PC-9 (cell line): ENCODE data around the gene SLC43A1. TPM values are rescaled to one million over a fixed set of nuclear protein-coding genes. Genes with fewer than 3 reads are reported as not detected.

Experiments used
- BruUV-seq: library from RNA; stranded (reverse); fragments of 400-500 nt; replicated peaks from 2 replicates; lab custom pipeline; 2021; lab: Mats Ljungman, UMichigan
- CTCF ChIA-PET: fragments of 300-600 bp; sonication (Branson Sonifier 250); formaldehyde crosslinking; loops from one replicate; lab custom pipeline; 2022; ENCODE audit warnings: antibody characterized with exemption; lab: Charles Lee
- POLR2A ChIA-PET: fragments of 300-600 bp; sonication (Branson Sonifier 250); formaldehyde crosslinking; loops from one replicate; lab custom pipeline; 2022; ENCODE audit warnings: antibody characterized with exemption; ENCODE audit not compliant: unreplicated experiment; lab: Charles Lee
- DNase-seq, 2 experiments: peaks; one replicate each; pipeline versions ENCODE4 v3.0.0 to v3.0.0-alpha.2; 2015 to 2022; ENCODE audit warnings: mixed read lengths in 1 of 2
- H2AFZ ChIP-seq: fragments of 200-600 bp; sonication (generic); 2 replicates; pipeline ENCODE4 v1.8.1; 2017; ENCODE audit warnings: antibody characterized with exemption
- H3F3A ChIP-seq: fragments of 200-600 bp; sonication (generic); 2 replicates; pipeline ENCODE4 v1.8.1; 2017; ENCODE audit warnings: antibody characterized with exemption, mild to moderate bottlenecking, low read depth; ENCODE audit not compliant: insufficient read depth
- H3K27ac ChIP-seq: fragments of 200-600 bp; sonication (generic); 2 replicates; pipeline ENCODE4 v1.6.1; 2016; ENCODE audit warnings: mixed run types
- H3K27me3 ChIP-seq: fragments of 200-600 bp; sonication (generic); 2 replicates; pipeline ENCODE4 v1.6.1; 2016; ENCODE audit warnings: low read depth, mixed run types; ENCODE audit not compliant: insufficient read depth
- H3K36me3 ChIP-seq: fragments of 200-600 bp; sonication (generic); 2 replicates; pipeline ENCODE4 v1.6.1; 2016; ENCODE audit warnings: low read depth, mixed run types
- H3K4me1 ChIP-seq: fragments of 200-600 bp; sonication (generic); replicated peaks from 2 replicates; pipeline ENCODE4 v1.6.1; 2016; ENCODE audit warnings: mixed run types; ENCODE audit not compliant: insufficient read depth
- H3K4me2 ChIP-seq: fragments of 200-600 bp; sonication (generic); 2 replicates; pipeline ENCODE4 v1.6.1; 2017; ENCODE audit warnings: mixed run types
- H3K4me3 ChIP-seq: fragments of 200-600 bp; sonication (generic); 2 replicates; pipeline ENCODE4 v1.6.1; 2016; ENCODE audit warnings: mixed run types
- H3K79me2 ChIP-seq: fragments of 200-600 bp; sonication (generic); 2 replicates; pipeline ENCODE4 v1.6.1; 2017; ENCODE audit warnings: low read depth, mixed run types
- H3K9me2 ChIP-seq: fragments of 200-600 bp; sonication (generic); 2 replicates; pipeline ENCODE4 v1.8.1; 2017; ENCODE audit warnings: mild to moderate bottlenecking; ENCODE audit not compliant: insufficient read depth
- H3K9me3 ChIP-seq: fragments of 200-600 bp; sonication (generic); 2 replicates; pipeline ENCODE4 v1.8.1; 2016; ENCODE audit warnings: low read depth; ENCODE audit not compliant: insufficient read depth
- H4K20me1 ChIP-seq: fragments of 200-600 bp; sonication (generic); 2 replicates; pipeline ENCODE4 v1.8.1; 2017; ENCODE audit not compliant: insufficient read depth
- CTCF ChIP-seq: fragments of 200-600 bp; sonication (generic); conservative IDR thresholded peaks from 2 replicates; pipeline ENCODE4 v1.6.1; 2017; ENCODE audit warnings: mixed run types, antibody characterized with exemption, mild to moderate bottlenecking, moderate library complexity
- EZH2 ChIP-seq: fragments of 200-600 bp; sonication (generic); IDR thresholded peaks from 2 replicates; pipeline ENCODE4 v1.8.0; 2017; ENCODE audit warnings: antibody characterized with exemption, low read depth
- intact Hi-C: fragments of 100-400 bp; cut with micrococcal nuclease; formaldehyde crosslinking; loops from one replicate; pipeline ENCODE4 v1.10.0; 2022; ENCODE audit not compliant: unreplicated experiment
- total RNA-seq: library from RNA; stranded (reverse); gene quantifications from 2 replicates; pipeline ENCODE4 v1.2.3, GENCODE V29; 2021

SLC43A1 gene
- total RNA-seq, 1 experiment from 2014 or later = 4.0 TPM

GRCh38 chr11:57464539-57465181 lies 50.8 kb downstream of the SLC43A1 start:
- POLR2A ChIA-PET = interaction anchor here (0.7 kb wide), 1 partner anchor 12 kb away, joined by 6 read pairs; no protein-coding TSS in a partner anchor
- no peaks in the 10 kb centered on the region for H3K79me2 ChIP-seq
- H3K27me3 ChIP-seq = peaks cover 12% of the 10 kb centered on the region
- no peak overlapping the region for H3K27ac ChIP-seq
- no peak overlapping the region for H3K4me3 ChIP-seq
- H3K9me2 ChIP-seq = no peaks in the 10 kb centered on the region
- CTCF ChIA-PET = no interaction called here
- peaks cover 5% of the 10 kb centered on the region for H3K4me1 ChIP-seq
- H3K9me3 ChIP-seq = no peaks in the 10 kb centered on the region
- H4K20me1 ChIP-seq = no peaks in the 10 kb centered on the region
- no peaks in the 10 kb centered on the region for H3K36me3 ChIP-seq
- no TSS peak for BruUV-seq
- TF ChIP-seq CTCF = no peak
- TF ChIP-seq EZH2 = no peak
- no peak overlapping the region for H2AFZ ChIP-seq
- no peak overlapping the region for H3K4me2 ChIP-seq
- H3F3A ChIP-seq = no peaks in the 10 kb centered on the region
- no peak for DNase-seq
- intact Hi-C loops = no loop called here

- Histone ChIP-seq H3K4me3 (no peak overlapping the region), H3K9me2 (no peaks in the 10 kb centered on the region), H3K27ac (no peak overlapping the region), H4K20me1 (no peaks in the 10 kb centered on the region), H3K27me3 (peaks cover 19% of the 10 kb centered on the region), H3K9me3 (no peaks in the 10 kb centered on the region), H3F3A (no peaks in the 10 kb centered on the region), H3K36me3 (no peaks in the 10 kb centered on the region), H3K79me2 (no peaks in the 10 kb centered on the region), H3K4me1 (peaks cover 12% of the 10 kb centered on the region), H2AFZ (no peak overlapping the region), H3K4me2 (no peak overlapping the region)
- no peak for TF ChIP-seq CTCF
- TF ChIP-seq EZH2 = no peak
- BruUV-seq = no TSS peak
- DNase-seq = no peak
- intact Hi-C loops = no loop called here
- ChIA-PET CTCF (interaction anchor here (1.0 to 1.2 kb wide), 2 partner anchors 13 to 104 kb away, joined by 6 to 10 read pairs; partner anchors contain the start of gene UBE2L6), POLR2A (interaction anchor here (0.7 kb wide), 1 partner anchor 13 kb away, joined by 6 read pairs; no protein-coding TSS in a partner anchor)
These were observed 51.6 kb downstream of the SLC43A1 start for GRCh38 chr11:57463671-57464538.

GRCh38 chr11:57462597-57462996 lies 52.9 kb downstream of the SLC43A1 start:
- Histone ChIP-seq H3K4me3 (no peak overlapping the region), H3K4me1 (peaks cover 22% of the 10 kb centered on the region), H3K36me3 (no peaks in the 10 kb centered on the region), H3K4me2 (no peak overlapping the region), H3K9me2 (no peaks in the 10 kb centered on the region), H4K20me1 (no peaks in the 10 kb centered on the region), H3F3A (no peaks in the 10 kb centered on the region; the same call in 1 of the 2 replicates), H3K27ac (no peak overlapping the region), H3K79me2 (no peaks in the 10 kb centered on the region), H3K27me3 (peaks cover 22% of the 10 kb centered on the region), H2AFZ (no peak overlapping the region), H3K9me3 (no peaks in the 10 kb centered on the region)
- POLR2A ChIA-PET = no interaction called here
- intact Hi-C loops = no loop called here
- BruUV-seq = no TSS peak
- no peak for DNase-seq
- CTCF ChIA-PET = no interaction called here
- TF ChIP-seq CTCF (no peak), EZH2 (no peak)
